KMS-11 (cell line): ENCODE data around the gene IFT88.

ENCODE experiments used
- H2AFZ ChIP-seq: fragments of 200-600 bp; sonication (generic); 2 replicates; pipeline ENCODE4 v1.6.1; 2016; ENCODE audit warnings: antibody characterized with exemption, mixed run types, low read depth
- H3K27ac ChIP-seq: fragments of 200-600 bp; sonication (generic); 2 replicates; pipeline ENCODE4 v1.6.1; 2016; ENCODE audit warnings: mild to moderate bottlenecking, mixed run types
- H3K27me3 ChIP-seq: fragments of 200-600 bp; sonication (generic); 2 replicates; pipeline ENCODE4 v1.6.1; 2017; ENCODE audit warnings: mild to moderate bottlenecking, low read depth, mixed run types, moderate library complexity; ENCODE audit not compliant: insufficient read depth
- H3K36me3 ChIP-seq: fragments of 200-600 bp; sonication (generic); 2 replicates; pipeline ENCODE4 v1.6.1; 2017; ENCODE audit warnings: mild to moderate bottlenecking, mixed run types; ENCODE audit not compliant: insufficient read depth
- H3K4me1 ChIP-seq: fragments of 200-600 bp; sonication (generic); 2 replicates; pipeline ENCODE4 v1.6.1; 2016; ENCODE audit warnings: mild to moderate bottlenecking, low read depth, mixed run types; ENCODE audit not compliant: poor library complexity, severe bottlenecking
- H3K4me2 ChIP-seq: fragments of 200-600 bp; sonication (generic); 2 replicates; pipeline ENCODE4 v1.7.0; 2016; ENCODE audit warnings: mild to moderate bottlenecking, mixed run types
- H3K4me3 ChIP-seq: fragments of 200-600 bp; sonication (generic); IDR thresholded peaks from 2 replicates; pipeline ENCODE4 v1.6.1; 2017; ENCODE audit warnings: low read depth, low read length, mixed read lengths; ENCODE audit not compliant: insufficient read depth
- H3K79me2 ChIP-seq: fragments of 200-600 bp; sonication (generic); 2 replicates; pipeline ENCODE4 v1.6.1; 2016; ENCODE audit warnings: low read depth, mixed run types; ENCODE audit not compliant: insufficient read depth
- H3K9ac ChIP-seq: fragments of 200-600 bp; sonication (generic); 2 replicates; pipeline ENCODE4 v1.6.1; 2016; ENCODE audit warnings: mild to moderate bottlenecking, mixed run types
- H4K20me1 ChIP-seq: fragments of 200-600 bp; sonication (generic); 2 replicates; pipeline ENCODE4 v1.6.1; 2016; ENCODE audit warnings: mild to moderate bottlenecking, mixed run types; ENCODE audit not compliant: insufficient read depth
- CTCF ChIP-seq: fragments of 200-600 bp; sonication (generic); conservative IDR thresholded peaks from 2 replicates; pipeline ENCODE4 v1.6.1; 2017; ENCODE audit warnings: low read depth, mild to moderate bottlenecking, antibody characterized with exemption, low read length, moderate library complexity, mixed read lengths

The IFT88 gene

GRCh38 chr13:20729633-20730585, 163.0 kb downstream of the IFT88 start:
- no peaks in the 10 kb centered on the region for H3K79me2 ChIP-seq
- no peak overlapping the region for H2AFZ ChIP-seq
- H3K36me3 ChIP-seq, result no peaks in the 10 kb centered on the region
- no peak overlapping the region for H3K4me3 ChIP-seq
- no peaks in the 10 kb centered on the region for H4K20me1 ChIP-seq
- no peaks in the 10 kb centered on the region for H3K4me1 ChIP-seq
- H3K4me2 ChIP-seq, result no peak overlapping the region
- no peak overlapping the region for H3K9ac ChIP-seq
- no peaks in the 10 kb centered on the region for H3K27me3 ChIP-seq
- no peak overlapping the region for H3K27ac ChIP-seq
- no peak for TF ChIP-seq CTCF

DNA sequence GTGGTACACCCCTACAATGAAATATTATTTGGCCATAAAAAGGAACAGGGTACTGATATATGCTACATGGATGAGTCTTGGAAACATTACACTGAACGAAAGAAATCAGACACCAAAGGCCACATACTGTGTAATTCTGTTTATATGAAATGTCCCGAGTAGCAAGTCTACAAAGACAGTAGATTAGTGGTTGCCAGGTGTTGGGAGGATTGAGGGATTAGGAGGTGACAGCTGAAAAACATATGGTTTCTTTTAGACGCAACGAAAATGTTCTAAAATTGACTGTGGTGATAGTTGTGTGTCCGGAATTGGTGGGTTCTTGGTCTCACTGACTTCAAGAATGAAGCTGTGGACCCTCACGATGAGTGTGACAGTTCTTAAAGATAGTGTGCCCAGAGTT, 171.7 kb downstream of the IFT88 start:
- Histone ChIP-seq H3K27me3 (no peaks in the 10 kb centered on the region), H3K4me3 (no peak overlapping the region), H2AFZ (no peak overlapping the region), H3K4me1 (no peaks in the 10 kb centered on the region), H3K27ac (no peak overlapping the region), H3K4me2 (no peak overlapping the region), H3K36me3 (no peaks in the 10 kb centered on the region), H3K79me2 (no peaks in the 10 kb centered on the region), H4K20me1 (no peaks in the 10 kb centered on the region), H3K9ac (no peak overlapping the region)
- no peak for TF ChIP-seq CTCF

GRCh38 chr13:20740021-20740420, 173.1 kb downstream of the IFT88 start:
- no peak overlapping the region for H3K9ac ChIP-seq
- no peak overlapping the region for H3K27ac ChIP-seq
- H2AFZ ChIP-seq, result no peak overlapping the region
- H3K4me1 ChIP-seq, result no peaks in the 10 kb centered on the region
- H4K20me1 ChIP-seq, result no peaks in the 10 kb centered on the region
- H3K36me3 ChIP-seq, result no peaks in the 10 kb centered on the region
- H3K79me2 ChIP-seq, result no peaks in the 10 kb centered on the region
- no peaks in the 10 kb centered on the region for H3K27me3 ChIP-seq
- H3K4me2 ChIP-seq, result no peak overlapping the region
- no peak overlapping the region for H3K4me3 ChIP-seq
- TF ChIP-seq CTCF, result no peak
